B cell (primary cell): Measurements from ENCODE around the gene FTH1. TPM values are rescaled to one million over a fixed set of nuclear protein-coding genes. Genes with fewer than 3 reads are reported as not detected.
A peak's percentile ranks its signal among the peaks of the same experiment; 100 is the strongest.

Experiments used
- ATAC-seq: fragments of 200-7000 bp; cut with Tn5 transposase; one replicate; pipeline ENCODE4 v1.10.0; 2021; ENCODE audit warnings: low read depth, mild to moderate bottlenecking, moderate number of reproducible peaks, moderate library complexity
- CTCF ChIA-PET: fragments of 350-600 bp; sonication (Branson Sonifier 250); formaldehyde crosslinking; loops from one replicate; lab custom pipeline; 2021; ENCODE audit warnings: antibody characterized with exemption, inconsistent platforms; lab: Charles Lee
- POLR2A ChIA-PET: fragments of 350-600 bp; sonication (Branson Sonifier 250); formaldehyde crosslinking; loops from one replicate; lab custom pipeline; 2021; ENCODE audit warnings: antibody characterized with exemption; lab: Charles Lee
- DNase-seq: peaks from one replicate; pipeline ENCODE4 v3.0.0; 2013
- H2AFZ ChIP-seq: 2 replicates; pipeline ENCODE4 v1.6.1; 2012; ENCODE audit warnings: mild to moderate bottlenecking, low read depth, low read length; ENCODE audit not compliant: insufficient read depth, poor library complexity, severe bottlenecking
- H3K27ac ChIP-seq, 2 donors: 1 replicate in 1 of 2; 2 replicates in 1 of 2; pipeline ENCODE4 v1.5.1; 2012 to 2013; ENCODE audit warnings: low read length in 2 of 2, mild to moderate bottlenecking in 2 of 2, moderate library complexity in 1 of 2
- H3K27me3 ChIP-seq, 4 experiments: fragments of 200-600 bp in 1 of 4; sonication (generic) in 1 of 4; replicated peaks in 1 of 4; 1 replicate in 2 of 4; 2 replicates in 2 of 4; pipeline versions ENCODE4 v1.6.1 to v1.7.0; 2013 to 2016; ENCODE audit warnings: low read length in 3 of 4, mild to moderate bottlenecking in 2 of 4, mixed read lengths in 1 of 4, moderate library complexity in 1 of 4; ENCODE audit not compliant: insufficient read depth in 4 of 4, control insufficient read depth in 3 of 4; ENCODE audit errors: control extremely low read depth in 1 of 4
- H3K36me3 ChIP-seq, 2 experiments: replicated peaks in 1 of 2; 1 replicate in 1 of 2; 2 replicates in 1 of 2; pipeline versions ENCODE4 v1.6.1 to v1.7.1; 2013; ENCODE audit warnings: low read length in 1 of 2; ENCODE audit not compliant: insufficient read depth in 2 of 2, control insufficient read depth in 1 of 2; ENCODE audit errors: control extremely low read depth in 1 of 2, extremely low read depth in 1 of 2
- H3K4me1 ChIP-seq, 2 donors: fragments of 200-600 bp in 1 of 2; sonication (generic) in 1 of 2; 1 replicate in 1 of 2; 2 replicates in 1 of 2; pipeline versions ENCODE4 v1.5.1 to v1.6.1; 2013 to 2017; ENCODE audit warnings: low read length in 2 of 2; ENCODE audit not compliant: control insufficient read depth in 2 of 2, insufficient read depth in 2 of 2
- H3K4me2 ChIP-seq: replicated peaks from 2 replicates; pipeline ENCODE3; 2012; ENCODE audit warnings: mild to moderate bottlenecking, low read depth, low read length; ENCODE audit not compliant: poor library complexity, severe bottlenecking
- H3K4me3 ChIP-seq, 5 experiments: fragments of 200-600 bp in 1 of 5; sonication (generic) in 1 of 5; 1 replicate in 3 of 5; 2 replicates in 2 of 5; pipeline versions ENCODE4 v1.5.1 to v1.7.0; 2011 to 2016; ENCODE audit warnings: low read length in 4 of 5, mild to moderate bottlenecking in 4 of 5, low read depth in 2 of 5, control low read depth in 1 of 5, moderate library complexity in 1 of 5; ENCODE audit not compliant: insufficient read depth in 1 of 5; ENCODE audit errors: control extremely low read depth in 1 of 5, extremely low read depth in 1 of 5
- H3K79me2 ChIP-seq: fragments of 200-600 bp; sonication (generic); one replicate; pipeline ENCODE4 v1.6.0; 2016; ENCODE audit warnings: low read length; ENCODE audit not compliant: control insufficient read depth, insufficient read depth
- H3K9ac ChIP-seq: fragments of 200-600 bp; sonication (generic); 2 replicates; pipeline ENCODE4 v1.6.1; 2017; ENCODE audit warnings: mild to moderate bottlenecking, low read length, moderate library complexity
- H3K9me3 ChIP-seq, 3 donors: one replicate each; pipeline versions ENCODE4 v1.6.1 to v1.7.1; 2013; ENCODE audit warnings: low read length in 2 of 3; ENCODE audit not compliant: control insufficient read depth in 2 of 3, insufficient read depth in 1 of 3; ENCODE audit errors: control extremely low read depth in 1 of 3
- H4K20me1 ChIP-seq: 2 replicates; pipeline ENCODE4 v1.6.0; 2012; ENCODE audit warnings: mild to moderate bottlenecking, low read length; ENCODE audit not compliant: insufficient read depth, control insufficient read depth, poor library complexity, severe bottlenecking
- H3K27ac Mint-ChIP-seq: one replicate; pipeline ENCODE4 v1.8.0; 2021; ENCODE audit warnings: mixed read lengths
- H3K27me3 Mint-ChIP-seq: one replicate; pipeline ENCODE4 v1.8.0; 2021; ENCODE audit warnings: mixed read lengths
- H3K4me1 Mint-ChIP-seq: one replicate; pipeline ENCODE4 v1.8.0; 2021; ENCODE audit warnings: mixed read lengths
- H3K4me3 Mint-ChIP-seq: one replicate; pipeline ENCODE4 v1.8.0; 2021; ENCODE audit warnings: mixed read lengths
- H3K9me3 Mint-ChIP-seq: one replicate; pipeline ENCODE4 v1.8.0; 2022; ENCODE audit warnings: mixed read lengths; ENCODE audit not compliant: insufficient read depth
- CTCF ChIP-seq: fragments of 200-600 bp; IDR thresholded peaks from one replicate; pipeline ENCODE4 v1.8.0; 2022; ENCODE audit warnings: antibody characterized with exemption, mild to moderate bottlenecking
- EZH2 ChIP-seq: IDR thresholded peaks from 2 replicates; pipeline ENCODE4 v1.6.1; 2012; ENCODE audit warnings: borderline replicate concordance, low read depth, mild to moderate bottlenecking, moderate library complexity, low read length; ENCODE audit not compliant: insufficient read depth, poor library complexity, severe bottlenecking
- WGBS: methylation state at CpG from one replicate; pipeline ENCODE4 v1.1.5; 2013; ENCODE audit warnings: missing lambda C conversion rate; ENCODE audit not compliant: insufficient coverage; 5-methylcytosine and 5-hydroxymethylcytosine counted together
- intact Hi-C: fragments of 100-400 bp; cut with micrococcal nuclease; formaldehyde crosslinking; loops from one replicate; pipeline ENCODE4 v1.10.0; 2022
- polyA plus RNA-seq: library from polyadenylated mRNA; depleted of rRNA; stranded (reverse); fragments of >200 nt; gene quantifications from 2 replicates; pipeline ENCODE4 v1.2.3, GENCODE V29; 2012
- total RNA-seq, 2 donors: library from RNA; stranded (reverse); fragments of 120-200 nt in 1 of 2; gene quantifications; 1 replicate in 1 of 2; 2 replicates in 1 of 2; pipeline versions ENCODE4 v1.2.3 to v1.2.4, GENCODE V29; 2013 to 2022

Gene FTH1
- total and polyA plus RNA-seq, 2 donors (not counting 1 experiment from before 2014, with no cell fraction given): 1,136 to 1,314 TPM

GRCh38 chr11:61973476-61974162 is 6.2 kb upstream of the FTH1 start:
- TF ChIP-seq EZH2 (no peak), CTCF (no peak)
- no peaks in the 10 kb centered on the region for H3K9me3 ChIP-seq
- H3K27me3 Mint-ChIP-seq: no peaks in the 10 kb centered on the region
- H2AFZ ChIP-seq: no peak overlapping the region
- ATAC-seq (no peak), DNase-seq (no peak)
- no peaks in the 10 kb centered on the region for H3K27me3 ChIP-seq
- no peak overlapping the region for H3K4me3 ChIP-seq
- H3K4me3 Mint-ChIP-seq: no peak overlapping the region
- H4K20me1 ChIP-seq: no peaks in the 10 kb centered on the region
- peaks cover 13% of the 10 kb centered on the region for H3K79me2 ChIP-seq
- CTCF ChIA-PET: interaction anchor here (0.6 to 7.3 kb wide), 4 partner anchors 27 to 175 kb away, joined by 4 to 59 read pairs (median 21); no protein-coding TSS in a partner anchor
- H3K4me1 ChIP-seq: peaks cover 30 to 31% of the 10 kb centered on the region in 2 donors
- POLR2A ChIA-PET: no interaction called here
- no peaks in the 10 kb centered on the region for H3K36me3 ChIP-seq
- H3K9me3 Mint-ChIP-seq: no peaks in the 10 kb centered on the region
- H3K4me2 ChIP-seq: peak overlapping the region; percentile 54
- peak overlapping the region; percentile 37 for H3K27ac Mint-ChIP-seq
- intact Hi-C loops: no loop called here
- H3K4me1 Mint-ChIP-seq: peaks cover 42% of the 10 kb centered on the region
- no peak overlapping the region for H3K9ac ChIP-seq
- no peak overlapping the region for H3K27ac ChIP-seq
- 86% methylated on average over 10 of the region's 10 CpGs for WGBS
